Heart left ventricle (tissue), 16 donors: ENCODE results near the gene COL27A1. TPM values are rescaled to one million over a fixed set of nuclear protein-coding genes. Genes with fewer than 3 reads are reported as not detected.
A peak's percentile ranks its signal among the peaks of the same experiment; 100 is the strongest.

ENCODE experiments used
- ATAC-seq, 4 donors: fragments of 200-7000 bp; cut with Tn5 transposase; one replicate each; pipeline ENCODE4 v1.9.1; 2020 to 2022; ENCODE audit warnings: moderate library complexity in 4 of 4, mild to moderate bottlenecking in 3 of 4, moderate number of reproducible peaks in 1 of 4
- DNase-seq, 5 donors: peaks; one replicate each; pipeline ENCODE4 v3.0.0-alpha.2; 2020
- H3K27ac ChIP-seq, 12 donors: fragments of 200-600 bp; sonication (generic) in 4 of 12; one replicate each; pipeline versions ENCODE4 v1.5.0 to v1.8.0; 2016 to 2022; ENCODE audit warnings: mild to moderate bottlenecking in 2 of 12
- H3K27me3 ChIP-seq, 9 donors: fragments of 200-600 bp; sonication (generic) in 2 of 9; one replicate each; pipeline versions ENCODE4 v1.5.1 to v1.8.0; 2016 to 2022; ENCODE audit warnings: mild to moderate bottlenecking in 3 of 9
- H3K36me3 ChIP-seq, 9 donors: fragments of 200-600 bp; sonication (generic) in 2 of 9; one replicate each; pipeline versions ENCODE4 v1.5.0 to v1.8.0; 2018 to 2022; ENCODE audit warnings: mild to moderate bottlenecking in 2 of 9
- H3K4me1 ChIP-seq, 12 donors: fragments of 200-600 bp; sonication (generic) in 4 of 12; one replicate each; pipeline versions ENCODE4 v1.5.0 to v1.8.0; 2016 to 2022; ENCODE audit warnings: mild to moderate bottlenecking in 3 of 12
- H3K4me3 ChIP-seq, 12 donors: fragments of 200-600 bp; sonication (generic) in 4 of 12; one replicate each; pipeline versions ENCODE4 v1.5.0 to v1.8.0; 2017 to 2022; ENCODE audit warnings: mild to moderate bottlenecking in 9 of 12, moderate library complexity in 4 of 12
- H3K9me3 ChIP-seq, 12 donors: fragments of 200-600 bp; sonication (generic) in 4 of 12; one replicate each; pipeline versions ENCODE4 v1.5.0 to v1.8.0; 2016 to 2022; ENCODE audit warnings: mild to moderate bottlenecking in 1 of 12
- POLR2A ChIP-seq, 2 donors: fragments of 450-650 bp; IDR thresholded peaks; one replicate each; pipeline ENCODE4 v1.6.1; 2017; ENCODE audit warnings: antibody characterized with exemption in 2 of 2, mild to moderate bottlenecking in 2 of 2, moderate library complexity in 2 of 2
- WGBS, 4 donors: extraction: QIAGEN DNeasy Blood & Tissue Kit in 2 of 4; methylation state at CpG; one replicate each; pipeline versions ENCODE4 v1.1.5 to v1.1.7; 2013 to 2018; 5-methylcytosine and 5-hydroxymethylcytosine counted together
- intact Hi-C, 10 donors: fragments of 100-400 bp; cut with DNase I; formaldehyde crosslinking; loops; one replicate each; pipeline versions ENCODE4 v1.11.1 to v1.14.2; 2022
- polyA plus RNA-seq, 2 donors: library from polyadenylated mRNA; stranded (reverse); fragments of 200-250 nt; gene quantifications; one replicate each; pipeline ENCODE4 v1.2.3, GENCODE V29; 2013
- total RNA-seq, 9 donors: library from RNA; depleted of rRNA in 2 of 9; stranded (reverse); fragments of >200 nt in 2 of 9; fragmentation: NEBNext Ultra II Directional in 3 of 9; extraction: Animal tissue kit (Norgen Biotek cat#: 25700) in 3 of 9; gene quantifications; one replicate each; pipeline versions ENCODE4 v1.1.0 to v1.2.4, GENCODE V29; 2016 to 2023
- TF ChIP-seq, protein P1 (sequence below), 12 donors: fragments of 200-600 bp; sonication (generic) in 4 of 12; IDR thresholded peaks; one replicate each; pipeline versions ENCODE4 v1.5.0 to v1.8.0; 2018 to 2022; ENCODE audit warnings: antibody characterized with exemption in 12 of 12, mild to moderate bottlenecking in 5 of 12
- donor health status: ischemic (EF 13 %, LVEDD 7.1; RV severe dilation, severe dysfunction).
- donor health status: healthy with polysubstance abuse.
- donor health status: DM: no; HTN: yes; CAD: no.
- donor health status: DM: no; HTN: no; CAD: no.
- donor health status: ischemic (EF 25% LVEDD 6.9; RV normal size, moderate dysfunction).
- donor health status: ischemic (EF 25% LVEDD 5.7; RV mildly dilated, moderate dysfunction).
- donor health status: healthy.
- donor health status: DM: yes; HTN: yes; CAD: no.
- donor health status: ischemic (EF 35%, LVEDD 5.7; RV mildly dilated, moderate dysfunction).
- donor health status: nonischemic (EF 11% LVEDD 7.7; RV severe dilation, severe dysfunction).
- donor health status: DM: yes; HTN: yes; CAD: no.
- donor health status: PGD.
- donor health status: ischemic (EF 29% LVEDD 5.4; RV normal size, mild dysfunction).
- donor health status: nonischemic (EF 23%, LVEDD 6.1; RV moderate dilation, normal function).

COL27A1 gene
- total and polyA plus RNA-seq, 11 donors: 2.3 to 14.2 (median 5.2) TPM

DNA sequence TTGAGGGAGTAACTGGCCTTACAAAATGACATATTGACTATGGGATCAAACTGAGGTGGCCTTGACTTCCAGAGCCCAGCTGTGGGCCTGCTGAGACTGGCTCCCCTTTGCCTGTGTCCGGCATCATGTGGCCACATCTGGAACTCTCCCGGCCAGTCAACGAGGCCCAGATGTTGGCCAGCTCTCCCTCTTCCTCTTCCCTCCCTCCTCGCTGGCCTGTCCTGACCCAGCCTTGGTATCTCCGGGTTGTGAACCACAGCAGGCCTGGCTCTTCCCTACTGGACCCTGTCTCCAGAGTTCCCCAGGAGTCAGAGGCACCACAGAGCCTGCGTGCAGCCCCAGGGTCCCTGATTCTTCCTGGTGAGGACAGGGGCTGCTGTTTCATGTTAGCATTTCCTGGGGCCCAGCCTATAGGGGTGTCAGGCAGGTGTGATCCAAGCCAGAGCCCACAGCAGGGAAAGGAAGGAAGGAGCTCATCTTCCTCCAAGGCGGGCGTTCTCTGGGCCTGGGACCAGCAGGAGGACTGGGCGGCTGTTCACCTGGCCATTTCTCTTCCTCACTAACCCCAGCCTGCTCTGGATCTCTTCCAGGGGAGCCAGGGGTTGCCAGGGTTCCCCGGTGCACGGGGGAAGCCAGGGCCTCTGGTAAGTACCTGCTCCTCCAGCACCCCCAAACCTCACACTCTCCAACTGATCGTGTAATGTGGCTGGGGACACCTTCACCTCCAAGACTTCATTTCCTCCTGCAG, 81.2 kb downstream of the COL27A1 start:
- 64 to 77% (median 67%) methylated on average over 12 of the region's 12 CpGs for WGBS, 4 donors
- intact Hi-C loops: loop anchor here in 4 of 10 donors (5.0 kb wide), 3 partner anchors 59 to 79 kb away; partner anchors contain the start of gene COL27A1 (in 2 of the 4)
- no peak for ATAC-seq
- peaks cover 0 to 5% (median 0%) of the 10 kb centered on the region in 9 donors for H3K36me3 ChIP-seq
- no peak overlapping the region for H3K4me3 ChIP-seq
- H3K27me3 ChIP-seq: no peaks in the 10 kb centered on the region
- DNase-seq: no peak
- H3K4me1 ChIP-seq: peaks cover 0 to 56% (median 28%) of the 10 kb centered on the region in 12 donors
- no peak for TF ChIP-seq POLR2A (IDR thresholded peaks at IDR 0.05)
- TF ChIP-seq, protein P1, sequence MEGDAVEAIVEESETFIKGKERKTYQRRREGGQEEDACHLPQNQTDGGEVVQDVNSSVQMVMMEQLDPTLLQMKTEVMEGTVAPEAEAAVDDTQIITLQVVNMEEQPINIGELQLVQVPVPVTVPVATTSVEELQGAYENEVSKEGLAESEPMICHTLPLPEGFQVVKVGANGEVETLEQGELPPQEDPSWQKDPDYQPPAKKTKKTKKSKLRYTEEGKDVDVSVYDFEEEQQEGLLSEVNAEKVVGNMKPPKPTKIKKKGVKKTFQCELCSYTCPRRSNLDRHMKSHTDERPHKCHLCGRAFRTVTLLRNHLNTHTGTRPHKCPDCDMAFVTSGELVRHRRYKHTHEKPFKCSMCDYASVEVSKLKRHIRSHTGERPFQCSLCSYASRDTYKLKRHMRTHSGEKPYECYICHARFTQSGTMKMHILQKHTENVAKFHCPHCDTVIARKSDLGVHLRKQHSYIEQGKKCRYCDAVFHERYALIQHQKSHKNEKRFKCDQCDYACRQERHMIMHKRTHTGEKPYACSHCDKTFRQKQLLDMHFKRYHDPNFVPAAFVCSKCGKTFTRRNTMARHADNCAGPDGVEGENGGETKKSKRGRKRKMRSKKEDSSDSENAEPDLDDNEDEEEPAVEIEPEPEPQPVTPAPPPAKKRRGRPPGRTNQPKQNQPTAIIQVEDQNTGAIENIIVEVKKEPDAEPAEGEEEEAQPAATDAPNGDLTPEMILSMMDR (IDR thresholded peaks at IDR 0.05): no peak
- no peaks in the 10 kb centered on the region for H3K9me3 ChIP-seq
- no peak overlapping the region for H3K27ac ChIP-seq

DNA sequence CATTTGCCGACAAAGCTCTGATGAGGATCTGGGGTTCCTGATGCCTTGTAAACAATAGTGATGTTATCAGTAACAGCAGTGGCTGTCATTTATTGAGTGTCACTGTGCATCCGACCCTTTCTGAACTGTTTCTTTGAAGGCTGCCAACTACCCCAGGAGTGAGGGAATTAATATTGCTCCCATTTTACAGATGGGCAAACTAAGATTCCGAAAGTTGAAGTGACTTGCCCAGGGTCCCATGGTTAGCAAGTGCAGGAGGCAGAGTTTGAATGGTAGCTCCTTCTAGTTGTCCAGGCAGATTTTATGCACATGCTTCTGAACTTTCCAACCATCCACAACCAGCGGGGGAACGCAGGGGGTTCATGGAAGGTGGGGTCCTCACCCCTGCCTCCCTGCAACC, 81.9 kb downstream of the COL27A1 start:
- intact Hi-C loops: loop anchor here in 4 of 10 donors (5.0 kb wide), 3 partner anchors 60 to 80 kb away; partner anchors contain the start of gene COL27A1 (in 2 of the 4)

DNA sequence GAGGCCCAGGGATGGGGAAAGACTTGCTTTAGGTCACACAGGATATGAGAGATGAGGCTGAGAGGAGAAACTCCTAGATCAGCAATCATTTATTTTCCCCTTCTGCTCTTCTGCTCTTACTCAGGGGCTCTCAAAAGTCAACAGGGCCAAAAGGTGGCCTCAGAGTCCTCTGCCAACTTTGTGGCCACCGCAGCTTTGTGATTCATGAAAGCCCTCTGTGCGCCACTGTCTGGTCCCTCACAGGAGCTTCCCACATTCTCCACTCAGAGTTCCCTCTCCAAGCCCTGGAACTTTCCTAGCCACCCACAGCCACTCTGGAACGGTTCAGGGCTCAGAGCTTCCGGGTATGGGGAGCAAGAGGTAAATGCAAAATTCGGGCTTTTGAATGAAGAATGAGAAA, 82.4 kb downstream of the COL27A1 start:
- DNase-seq (no peak), ATAC-seq (no peak)
- 70 to 83% (median 77%) methylated on average over 5 of the region's 5 CpGs for WGBS, 4 donors
- intact Hi-C loops: loop anchor here in 4 of 10 donors (5.0 kb wide), 3 partner anchors 60 to 80 kb away; partner anchors contain the start of gene COL27A1 (in 2 of the 4)
- Histone ChIP-seq H3K27me3 (no peaks in the 10 kb centered on the region), H3K4me1 (peaks cover 0 to 56% (median 28%) of the 10 kb centered on the region in 12 donors), H3K27ac (peak overlapping the region in 3 of 12 donors; percentile 54 to 74 (median 68)), H3K36me3 (peaks cover 0 to 5% (median 0%) of the 10 kb centered on the region in 9 donors), H3K4me3 (no peak overlapping the region), H3K9me3 (no peaks in the 10 kb centered on the region)
- TF ChIP-seq, protein P1 (IDR thresholded peaks at IDR 0.05): no peak
- TF ChIP-seq POLR2A (IDR thresholded peaks at IDR 0.05): no peak

More for the DNA sequence above, 81.9 kb downstream of the COL27A1 start:
- Histone ChIP-seq H3K9me3 (no peaks in the 10 kb centered on the region), H3K36me3 (peaks cover 0 to 5% (median 0%) of the 10 kb centered on the region in 9 donors), H3K27ac (peak overlapping the region in 1 of 12 donors; percentile 74), H3K4me3 (no peak overlapping the region), H3K27me3 (no peaks in the 10 kb centered on the region), H3K4me1 (peaks cover 0 to 56% (median 28%) of the 10 kb centered on the region in 12 donors)
- 89 to 95% (median 92%) methylated on average over 5 of the region's 5 CpGs for WGBS, 4 donors
- ATAC-seq (no peak), DNase-seq (no peak)
- TF ChIP-seq, protein P1 (IDR thresholded peaks at IDR 0.05): no peak
- no peak for TF ChIP-seq POLR2A (IDR thresholded peaks at IDR 0.05)

DNA sequence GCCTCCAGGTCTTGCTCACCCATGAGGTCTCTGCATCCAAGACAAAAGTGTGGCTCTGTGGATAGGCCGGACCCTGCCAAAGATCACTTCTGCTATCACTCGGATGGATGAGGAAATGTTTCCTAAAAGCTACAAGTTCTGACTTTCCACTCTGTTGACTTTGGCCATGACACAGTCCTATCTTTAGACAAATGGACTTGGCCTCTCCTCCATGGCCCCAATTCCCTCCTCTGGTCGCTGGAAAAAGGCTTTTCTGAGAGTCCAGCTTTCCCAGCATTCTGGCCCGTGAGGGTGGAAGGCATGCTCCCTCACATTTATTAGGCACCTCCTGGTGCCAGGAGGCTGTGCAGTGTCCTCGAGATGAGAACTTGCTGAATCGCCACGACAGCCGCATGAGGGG, 83.1 kb downstream of the COL27A1 start:
- Histone ChIP-seq H3K27me3 (no peaks in the 10 kb centered on the region), H3K4me1 (peaks cover 0 to 53% (median 28%) of the 10 kb centered on the region in 12 donors), H3K4me3 (no peak overlapping the region), H3K36me3 (peaks cover 0 to 5% (median 0%) of the 10 kb centered on the region in 9 donors), H3K27ac (peak overlapping the region in 8 of 12 donors; percentile 20 to 74 (median 54)), H3K9me3 (no peaks in the 10 kb centered on the region)
- DNase-seq (peak in 4 of 5 donors; percentile 44 to 64 (median 62)), ATAC-seq (peak; percentile 57 to 82 (median 76))
- intact Hi-C loops: loop anchor here in 4 of 10 donors (5.0 kb wide), 3 partner anchors 61 to 81 kb away; partner anchors contain the start of gene COL27A1 (in 2 of the 4)
- TF ChIP-seq, protein P1 (IDR thresholded peaks at IDR 0.05): no peak
- no peak for TF ChIP-seq POLR2A (IDR thresholded peaks at IDR 0.05)
- WGBS, 4 donors: 26 to 40% (median 30%) methylated on average over 4 to 8 of the region's 8 CpGs
